Thyroid gland (tissue), 4 donors: Measurements from ENCODE around the gene RPGRIP1L. TPM values are rescaled to one million over a fixed set of nuclear protein-coding genes. Genes with fewer than 3 reads are reported as not detected.

Experiments used
- DNase-seq, 2 donors: peaks; one replicate each; pipeline ENCODE4 v3.0.0-alpha.2; 2019
- H3K27ac ChIP-seq, 3 donors: fragments of 200-600 bp; sonication (generic); 1 replicate in 2 of 3; 2 replicates in 1 of 3; pipeline ENCODE4 v1.5.1; 2016 to 2019; ENCODE audit warnings: mild to moderate bottlenecking in 1 of 3, moderate library complexity in 1 of 3
- H3K27me3 ChIP-seq: fragments of 200-600 bp; sonication (generic); one replicate; pipeline ENCODE4 v1.5.1; 2019
- H3K36me3 ChIP-seq, 2 donors: fragments of 200-600 bp; sonication (generic); one replicate each; pipeline ENCODE4 v1.5.1; 2016 to 2019
- H3K4me1 ChIP-seq, 2 donors: fragments of 200-600 bp; sonication (generic); one replicate each; pipeline ENCODE4 v1.5.1; 2017 to 2019
- H3K4me3 ChIP-seq, 3 donors: fragments of 200-600 bp; sonication (generic); replicated peaks in 1 of 3; 1 replicate in 2 of 3; 2 replicates in 1 of 3; pipeline ENCODE4 v1.5.1; 2016; ENCODE audit warnings: mild to moderate bottlenecking in 1 of 3
- H3K9me3 ChIP-seq: fragments of 200-600 bp; sonication (generic); one replicate; pipeline ENCODE4 v1.5.1; 2017
- CTCF ChIP-seq, 6 experiments: fragments of 200-600 bp in 3 of 6; fragments of 450-650 bp in 3 of 6; sonication (generic) in 3 of 6; IDR thresholded peaks; one replicate each; pipeline ENCODE4 v1.5.1; 2016 to 2019; ENCODE audit warnings: antibody characterized with exemption in 6 of 6, mild to moderate bottlenecking in 2 of 6, inconsistent platforms in 1 of 6, moderate library complexity in 1 of 6
- POLR2A ChIP-seq, 2 donors: fragments of 450-650 bp; IDR thresholded peaks; one replicate each; pipeline ENCODE4 v1.6.1; 2017; ENCODE audit warnings: antibody characterized with exemption in 2 of 2, mild to moderate bottlenecking in 2 of 2, moderate library complexity in 1 of 2
- WGBS, 2 donors: methylation state at CpG; one replicate each; pipeline ENCODE4 v1.1.5; 2017; 5-methylcytosine and 5-hydroxymethylcytosine counted together
- intact Hi-C: fragments of 100-400 bp; cut with DNase I; formaldehyde crosslinking; loops from one replicate; pipeline ENCODE4 v1.15.1; 2023
- total RNA-seq, 4 donors: library from RNA; depleted of rRNA; stranded (reverse); fragments of >200 nt; gene quantifications; one replicate each; pipeline ENCODE4 v1.2.3, GENCODE V29; 2016

The RPGRIP1L gene
- total RNA-seq, 4 donors from 2014 or later, result 7.3 to 14.5 (median 11.0) TPM

- Histone ChIP-seq H3K27me3 (no peaks in the 10 kb centered on the region), H3K9me3 (no peaks in the 10 kb centered on the region), H3K27ac (no peak overlapping the region), H3K4me3 (no peak overlapping the region), H3K4me1 (peaks cover 0 to 3% of the 10 kb centered on the region in 2 donors), H3K36me3 (no peaks in the 10 kb centered on the region)
- WGBS, 2 donors, result 94 to 95% methylated on average over 5 of the region's 5 CpGs
- TF ChIP-seq CTCF (IDR thresholded peaks at IDR 0.05) (no peak), POLR2A (IDR thresholded peaks at IDR 0.05) (no peak)
- DNase-seq, result no peak
- intact Hi-C loops, result no loop called here
Observed at GRCh38 chr16:53737552-53737951, 33.9 kb upstream of the RPGRIP1L start.

GRCh38 chr16:53736297-53736696 lies 32.6 kb upstream of the RPGRIP1L start:
- H3K9me3 ChIP-seq, result no peaks in the 10 kb centered on the region
- no peaks in the 10 kb centered on the region for H3K36me3 ChIP-seq
- no peak overlapping the region for H3K27ac ChIP-seq
- intact Hi-C loops, result no loop called here
- H3K27me3 ChIP-seq, result no peaks in the 10 kb centered on the region
- TF ChIP-seq CTCF (IDR thresholded peaks at IDR 0.05) (no peak), POLR2A (IDR thresholded peaks at IDR 0.05) (no peak)
- DNase-seq, result no peak
- H3K4me3 ChIP-seq, result no peak overlapping the region
- H3K4me1 ChIP-seq, result peaks cover 0 to 8% of the 10 kb centered on the region in 2 donors
- WGBS, 2 donors, result 77 to 84% methylated on average over 3 of the region's 3 CpGs

GRCh38 chr16:53734908-53735307 lies 31.2 kb upstream of the RPGRIP1L start:
- TF ChIP-seq POLR2A (IDR thresholded peaks at IDR 0.05) (no peak), CTCF (IDR thresholded peaks at IDR 0.05) (no peak)
- H3K9me3 ChIP-seq, result no peaks in the 10 kb centered on the region
- H3K27me3 ChIP-seq, result no peaks in the 10 kb centered on the region
- intact Hi-C loops, result no loop called here
- no peaks in the 10 kb centered on the region for H3K36me3 ChIP-seq
- WGBS, 2 donors, result 96 to 98% methylated on average over 2 of the region's 2 CpGs
- no peak for DNase-seq
- peaks cover 0 to 8% of the 10 kb centered on the region in 2 donors for H3K4me1 ChIP-seq
- no peak overlapping the region for H3K27ac ChIP-seq
- no peak overlapping the region for H3K4me3 ChIP-seq

- Histone ChIP-seq H3K4me1 (peaks cover 7 to 9% of the 10 kb centered on the region in 2 donors), H3K4me3 (no peak overlapping the region), H3K27me3 (no peaks in the 10 kb centered on the region), H3K9me3 (no peaks in the 10 kb centered on the region), H3K27ac (no peak overlapping the region), H3K36me3 (no peaks in the 10 kb centered on the region)
- intact Hi-C loops, result no loop called here
- DNase-seq, result no peak
- TF ChIP-seq POLR2A (IDR thresholded peaks at IDR 0.05), result no peak
- no peak for TF ChIP-seq CTCF (IDR thresholded peaks at IDR 0.05)
- 64 to 71% methylated on average over 4 of the region's 4 CpGs for WGBS, 2 donors
Observed at GRCh38 chr16:53732296-53732929, 28.8 kb upstream of the RPGRIP1L start.

GRCh38 chr16:53730693-53731092 lies 27.0 kb upstream of the RPGRIP1L start:
- Histone ChIP-seq H3K4me3 (no peak overlapping the region), H3K27me3 (no peaks in the 10 kb centered on the region), H3K27ac (no peak overlapping the region), H3K4me1 (peaks cover 22 to 24% of the 10 kb centered on the region in 2 donors), H3K9me3 (no peaks in the 10 kb centered on the region), H3K36me3 (no peaks in the 10 kb centered on the region)
- WGBS, 2 donors, result 97 to 99% methylated on average over 3 of the region's 3 CpGs
- TF ChIP-seq POLR2A (IDR thresholded peaks at IDR 0.05) (no peak), CTCF (IDR thresholded peaks at IDR 0.05) (no peak)
- intact Hi-C loops, result no loop called here
- no peak for DNase-seq
